Kidney tubule cell (primary cell): ENCODE data around the gene FAM47C.
A peak's percentile ranks its signal among the peaks of the same experiment; 100 is the strongest.
"Not testable (repeated sequence)": the region's sequence is repeated elsewhere in the genome, so short reads cannot be mapped to it uniquely, and the experiment has no call there.

Experiments
- DNase-seq: peaks from one replicate; pipeline ENCODE4 v3.0.0-alpha.2; 2018; ENCODE audit warnings: low spot score

The FAM47C gene

DNA sequence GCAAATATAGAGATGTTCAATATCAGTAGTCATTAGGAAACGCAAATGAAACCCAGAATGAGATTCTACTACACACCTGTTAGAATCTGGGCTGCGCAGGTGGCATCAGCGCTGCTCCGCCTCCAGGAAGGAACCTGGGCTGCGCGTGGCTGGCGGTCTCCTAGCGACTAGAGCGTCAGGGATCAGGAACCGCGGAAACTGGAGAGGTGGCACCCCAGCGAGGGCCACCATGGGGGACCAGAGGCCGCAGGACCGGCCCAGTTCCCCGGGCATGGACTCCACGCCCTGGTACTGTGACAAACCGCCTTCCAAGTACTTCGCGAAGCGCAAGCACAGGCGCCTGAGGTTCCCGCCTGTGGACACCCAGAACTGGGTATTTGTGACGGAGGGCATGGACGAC, at the start of gene FAM47C:
TSS of gene FAM47C (plus strand) at position 185 of the 400 bp plus-strand sequence. CDS start at position 230, 45 bp downstream.
- not testable (repeated sequence) for DNase-seq

DNA sequence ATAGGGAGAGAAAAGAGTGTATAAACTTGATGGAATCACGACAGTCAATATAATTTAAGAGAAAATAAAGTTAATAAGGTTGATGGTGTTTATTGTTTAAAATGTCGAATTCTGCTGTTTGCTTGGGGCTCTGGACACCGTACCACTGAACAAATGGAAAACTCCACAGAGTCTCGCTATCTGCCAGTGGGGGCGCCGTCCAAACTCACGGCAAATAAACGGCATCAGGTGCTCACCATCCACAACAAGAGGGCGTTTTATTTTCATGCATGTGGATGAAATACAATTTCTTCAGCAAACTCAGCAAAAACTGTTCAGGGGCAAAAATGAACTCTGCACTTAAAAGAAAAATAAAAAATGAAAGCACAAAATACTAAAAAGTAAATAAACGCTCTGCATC, 46.6 kb upstream of the FAM47C start:
- DNase-seq = peak; percentile 31

DNA sequence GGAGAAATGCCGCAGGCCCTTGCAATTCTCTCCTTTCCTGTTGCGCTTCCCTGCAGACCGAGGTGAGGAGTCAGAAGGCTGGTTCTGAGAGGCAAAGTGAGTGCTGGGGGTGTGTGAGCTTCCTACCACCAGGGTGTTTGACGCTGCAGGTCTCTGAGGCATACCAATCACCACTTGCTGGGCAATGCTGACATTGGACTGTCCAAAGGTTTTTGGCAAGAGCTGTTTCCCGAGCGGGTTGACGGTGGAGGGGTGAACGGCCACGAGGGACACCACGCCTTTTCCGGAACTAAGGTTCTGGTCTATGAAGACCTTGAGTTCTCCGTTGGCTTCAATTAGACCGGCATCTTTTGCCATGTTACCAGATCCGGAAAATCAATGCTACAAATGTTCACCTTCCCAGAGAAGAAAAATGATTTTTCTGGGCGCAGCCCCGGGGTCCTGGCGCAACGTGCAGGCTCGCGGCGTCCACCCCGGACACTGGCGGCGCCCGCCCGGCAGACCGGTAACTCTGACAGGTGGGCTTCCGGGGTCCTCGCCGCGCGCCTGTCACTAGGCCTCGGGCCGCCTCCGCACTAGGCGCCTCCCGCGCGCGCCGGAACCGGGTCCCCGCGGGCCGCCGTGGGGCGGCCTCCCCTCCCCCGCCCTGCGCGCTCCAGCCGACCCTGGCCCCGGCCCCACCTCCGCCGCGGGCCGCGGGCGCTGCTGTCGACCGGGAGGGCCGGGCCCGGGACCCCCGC, 44.9 kb upstream of the FAM47C start:
- DNase-seq = peak; percentile 30

DNA sequence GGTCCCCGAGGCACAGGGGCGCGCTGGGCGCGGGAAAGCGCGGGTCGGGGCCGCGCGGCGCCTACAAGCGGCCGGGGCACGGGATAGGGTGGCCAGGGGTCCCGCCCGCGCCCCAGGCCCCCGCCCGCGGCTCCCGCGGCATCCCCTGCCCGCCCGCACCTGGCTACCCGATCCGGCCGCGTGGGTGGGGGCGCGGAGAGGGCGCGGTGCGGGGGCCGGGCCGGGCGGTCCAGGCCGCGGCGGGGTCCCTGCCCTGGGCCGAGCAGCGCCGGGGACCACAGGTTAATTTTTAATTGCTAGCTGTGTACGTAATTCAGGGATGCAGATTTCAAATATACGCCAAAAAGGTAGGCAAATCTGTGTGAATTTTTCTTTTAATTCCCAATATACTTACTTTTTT, 44.3 kb upstream of the FAM47C start:
- DNase-seq = no peak

DNA sequence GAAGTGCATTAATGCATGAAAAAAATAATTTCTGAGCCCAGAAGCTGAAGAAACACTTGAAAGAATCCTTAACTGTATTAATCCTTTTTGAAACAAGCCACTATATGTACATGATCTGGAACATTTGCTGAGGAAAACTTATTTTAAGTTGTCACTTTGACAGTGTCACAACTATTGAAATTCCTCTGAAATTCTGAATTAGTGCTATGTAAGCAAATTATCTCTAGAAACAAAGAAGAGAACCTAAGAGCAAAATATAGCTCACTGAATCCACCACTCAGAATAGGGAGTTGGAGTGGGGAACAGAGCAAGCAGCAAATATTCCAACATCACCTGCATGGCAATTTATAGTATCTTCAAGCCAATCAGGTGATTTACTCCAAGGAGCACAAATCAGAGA, 34.6 kb upstream of the FAM47C start:
- DNase-seq = no peak

DNA sequence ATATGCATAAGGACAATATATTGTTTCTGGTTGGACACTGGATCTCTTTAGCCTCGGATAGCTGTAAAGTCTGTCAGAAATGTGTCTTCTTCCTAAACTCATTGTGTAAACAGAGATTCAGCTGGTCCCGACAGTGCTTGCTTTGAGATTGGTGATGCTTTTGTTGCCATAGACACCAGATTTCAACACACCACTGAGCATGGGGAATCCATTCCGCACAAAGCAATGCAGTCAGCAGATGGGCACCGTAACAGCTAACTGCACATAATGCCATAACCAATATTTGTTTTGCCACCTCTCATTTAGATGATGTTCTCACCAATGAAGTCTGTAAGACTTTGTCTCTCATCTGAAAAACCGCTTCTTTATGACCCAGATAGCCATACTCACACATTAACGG, 33.3 kb upstream of the FAM47C start:
- peak; percentile 39 for DNase-seq

DNA sequence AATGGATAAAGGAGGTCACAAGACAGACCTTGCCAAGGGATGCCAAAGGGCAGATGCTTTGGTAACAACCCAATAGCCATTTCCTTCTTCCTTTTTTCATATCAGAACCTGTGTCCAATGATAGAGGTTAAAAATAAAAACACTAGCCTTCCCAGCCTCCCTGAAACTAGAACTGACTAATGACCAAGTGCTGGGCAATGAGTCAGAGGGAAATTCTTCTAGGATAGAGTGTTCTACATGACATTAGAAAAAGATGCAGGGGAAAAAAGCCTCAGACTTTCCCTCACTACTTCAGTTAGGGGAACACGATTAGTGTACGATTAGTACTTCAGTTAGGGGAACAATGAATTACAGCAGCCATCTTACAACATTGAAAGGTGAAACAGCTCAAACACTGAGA, 29.3 kb upstream of the FAM47C start:
- peak; percentile 82 for DNase-seq

DNA sequence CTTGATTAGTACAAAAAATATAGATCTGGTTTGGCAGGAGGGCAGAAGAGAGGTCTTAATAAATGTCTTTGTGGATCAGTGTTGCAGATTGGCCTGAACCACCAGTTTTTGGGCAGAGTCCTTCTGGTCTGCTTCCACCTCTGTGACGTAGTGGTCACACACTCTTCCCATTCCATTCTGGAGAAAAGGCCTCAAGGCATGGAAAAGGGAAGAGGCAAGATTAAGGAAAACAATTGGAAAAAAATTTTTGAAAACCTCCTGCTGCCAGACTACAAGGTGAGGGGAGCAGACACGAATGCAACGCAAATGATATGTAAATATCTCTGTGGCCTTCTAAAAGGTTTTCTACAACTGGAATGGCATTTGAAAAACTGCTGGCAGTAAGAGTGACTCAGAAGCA, 24.3 kb upstream of the FAM47C start:
- no peak for DNase-seq

DNA sequence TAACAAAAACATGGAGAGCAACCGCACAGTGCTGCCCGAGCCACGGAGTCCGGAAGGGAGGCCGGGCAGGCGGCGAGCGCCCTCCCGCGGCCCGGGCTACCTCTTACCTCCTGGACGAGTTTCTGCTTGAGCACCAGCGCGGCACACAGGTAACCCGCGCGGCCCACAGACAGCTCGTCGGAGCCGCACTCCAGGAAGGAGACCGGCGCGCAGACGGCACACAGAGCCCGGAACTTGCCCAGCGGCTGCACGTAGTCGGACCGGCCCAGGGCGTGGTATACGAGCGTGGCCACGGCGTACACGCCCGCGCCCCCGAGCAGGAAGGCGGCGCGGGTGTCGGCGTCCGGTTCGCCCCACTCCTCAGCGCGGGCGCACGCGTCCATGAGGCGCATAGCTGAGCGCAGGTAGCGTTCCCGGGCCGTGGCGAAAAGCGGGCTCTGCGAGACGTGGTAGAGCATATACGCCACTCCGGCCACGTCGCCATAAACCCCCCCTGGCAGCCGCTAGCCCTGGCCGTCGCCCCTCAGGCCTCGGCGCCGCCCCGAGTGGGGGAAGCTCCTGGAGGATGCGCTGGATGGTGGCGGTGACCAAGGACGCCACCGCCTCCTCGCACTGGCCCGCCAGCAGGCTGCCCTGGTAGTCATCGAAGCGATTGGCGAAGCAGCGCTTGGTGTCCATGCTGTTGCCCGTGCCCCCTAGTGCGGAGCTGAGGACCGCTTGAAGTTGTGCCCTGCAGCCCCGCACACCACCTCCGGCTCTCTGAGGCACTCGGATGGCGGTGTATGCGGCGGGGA, 22.6 kb upstream of the FAM47C start:
- DNase-seq = peak; percentile 54

DNA sequence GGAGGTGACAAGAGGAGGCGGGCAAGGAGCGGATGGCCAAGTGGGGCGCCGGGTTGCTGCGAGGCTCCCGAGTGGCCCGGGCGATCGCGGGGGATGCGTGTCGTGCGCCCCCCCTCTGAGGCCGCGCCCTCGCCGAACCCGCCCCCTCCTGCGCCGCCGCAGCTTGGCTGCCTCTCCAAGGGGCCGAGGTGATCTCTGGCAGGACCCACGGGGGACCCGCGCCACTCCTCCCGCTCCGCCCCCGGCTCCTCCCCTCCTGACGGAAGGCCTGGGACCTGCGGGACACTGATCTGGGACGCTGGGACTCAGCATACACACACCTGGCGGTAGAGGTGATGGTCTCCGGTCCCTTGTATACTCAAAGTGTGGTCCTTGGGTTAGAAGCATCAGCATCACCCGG, 21.9 kb upstream of the FAM47C start:
- DNase-seq = no peak

DNA sequence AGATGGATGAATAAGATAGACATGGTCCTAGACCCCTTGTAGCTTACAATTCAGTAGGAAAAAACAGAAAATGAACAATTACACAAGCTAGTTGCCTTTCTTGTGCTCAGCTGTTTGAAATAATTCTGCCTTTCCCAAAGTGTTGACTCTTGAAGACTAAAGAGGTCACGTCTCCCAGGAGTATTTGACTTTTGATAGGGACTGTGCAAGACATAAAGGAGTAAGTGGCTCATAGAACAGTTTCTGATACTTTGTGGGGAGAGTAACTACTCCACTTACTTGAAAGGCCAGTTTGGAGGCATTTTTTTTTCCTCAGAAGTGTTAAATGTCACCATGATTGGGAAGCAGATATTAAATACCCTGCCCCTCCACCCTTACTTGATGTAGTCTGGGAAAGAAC, 21.0 kb upstream of the FAM47C start:
- not testable (repeated sequence) for DNase-seq

DNA sequence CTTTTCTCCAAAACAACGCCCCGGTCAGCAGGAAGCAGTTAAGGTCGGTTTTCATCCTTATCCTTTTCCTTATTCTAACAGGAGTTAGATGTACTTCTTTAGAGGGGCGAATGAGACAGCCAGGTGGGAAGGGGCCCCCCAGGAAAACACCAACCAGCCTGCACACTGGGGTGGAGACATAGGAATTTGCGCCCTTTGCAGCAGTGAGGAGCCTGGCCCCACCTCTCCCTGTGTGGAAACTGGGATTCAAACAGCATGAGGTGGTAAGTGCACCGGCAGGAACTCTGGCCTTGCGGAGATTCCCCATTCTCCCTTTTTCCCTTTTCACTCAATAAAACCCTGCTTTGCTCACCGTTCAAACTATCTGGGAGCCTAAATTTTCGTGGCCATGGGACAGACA, 8.0 kb upstream of the FAM47C start:
- no peak for DNase-seq

DNA sequence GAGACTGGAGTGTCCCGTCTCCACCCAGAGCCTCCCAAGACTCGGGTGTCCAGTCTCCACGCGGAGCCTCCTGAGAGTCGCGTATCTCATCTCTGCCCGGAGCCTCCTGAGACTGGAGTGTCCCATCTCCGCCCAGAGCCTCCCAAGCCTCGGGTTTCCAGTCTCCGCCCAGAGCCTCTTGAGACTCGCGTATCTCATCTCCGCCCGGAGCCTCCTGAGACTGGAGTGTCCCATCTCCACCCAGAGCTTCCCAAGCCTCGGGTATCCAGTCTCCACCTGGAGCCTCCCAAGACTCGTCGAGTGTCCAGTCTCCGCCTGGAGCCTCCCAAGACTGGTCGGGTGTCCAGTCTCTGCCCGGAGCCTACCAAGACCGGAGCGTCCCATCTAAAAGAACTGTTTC, 2.3 kb downstream of the FAM47C start:
- DNase-seq = no peak

DNA sequence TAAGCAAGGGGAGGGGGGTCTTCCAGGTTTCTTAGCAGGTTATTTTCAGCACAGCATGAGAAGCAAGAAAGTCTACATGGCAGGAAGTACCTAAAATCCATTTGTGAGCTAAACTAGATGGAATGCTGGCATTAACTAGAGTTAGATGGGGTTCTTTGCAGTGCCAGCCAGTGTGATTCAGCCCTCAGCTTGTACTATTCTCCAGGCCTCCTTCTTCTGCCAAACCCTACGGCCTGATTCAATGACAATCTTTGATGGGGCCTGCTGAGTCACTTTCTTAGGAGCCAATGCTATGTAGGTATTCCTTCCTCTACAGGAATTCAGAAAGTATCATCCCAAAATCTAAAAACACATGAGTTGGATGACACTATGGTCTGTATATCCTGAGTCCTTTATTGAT, 26.1 kb downstream of the FAM47C start:
- peak; percentile 57 for DNase-seq

DNA sequence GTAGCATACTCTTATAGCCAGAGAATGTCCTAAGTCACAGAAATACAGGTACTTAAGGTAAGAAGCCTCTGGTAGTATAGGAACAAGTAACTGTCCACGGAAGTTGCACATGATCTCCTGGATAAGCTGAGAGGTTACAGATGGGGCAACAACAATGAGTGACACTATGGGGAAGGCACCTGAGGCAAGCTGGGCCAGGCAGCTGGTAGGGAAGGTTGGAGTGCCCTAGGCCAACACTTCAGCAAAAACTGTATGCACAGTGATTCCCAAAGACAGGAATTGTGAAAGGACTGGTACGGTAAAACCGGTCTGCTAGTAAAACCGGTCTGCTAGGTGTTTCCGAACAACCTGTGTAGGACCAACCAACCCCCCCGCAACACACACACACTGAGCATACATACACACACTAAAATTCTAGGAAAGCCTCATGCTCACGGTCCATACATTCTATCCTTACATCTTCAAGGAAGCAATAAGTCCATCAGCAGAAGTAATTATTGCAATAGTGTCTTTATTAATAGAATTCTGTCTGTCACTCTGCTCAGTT, 28.6 kb downstream of the FAM47C start:
- DNase-seq = not testable (repeated sequence)

DNA sequence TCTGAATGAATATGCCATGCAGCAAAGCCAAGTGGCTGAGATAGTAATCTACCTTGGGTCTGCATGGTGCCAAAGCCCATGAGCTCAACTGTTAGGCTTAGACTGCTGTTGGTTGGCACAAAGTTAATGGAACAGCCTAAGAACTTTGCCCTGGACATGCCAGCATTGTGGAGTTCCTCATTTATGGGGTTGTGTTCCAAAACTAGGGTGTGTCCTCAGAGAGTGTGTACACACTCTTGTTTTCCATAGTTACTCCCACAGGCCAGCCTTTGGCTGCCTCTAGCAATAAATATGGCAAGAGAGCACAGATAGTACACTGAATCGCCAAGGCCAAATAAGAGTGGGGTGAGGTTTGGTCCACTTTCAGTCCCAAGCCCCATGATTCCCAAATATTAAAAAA, 30.6 kb downstream of the FAM47C start:
- not testable (repeated sequence) for DNase-seq

DNA sequence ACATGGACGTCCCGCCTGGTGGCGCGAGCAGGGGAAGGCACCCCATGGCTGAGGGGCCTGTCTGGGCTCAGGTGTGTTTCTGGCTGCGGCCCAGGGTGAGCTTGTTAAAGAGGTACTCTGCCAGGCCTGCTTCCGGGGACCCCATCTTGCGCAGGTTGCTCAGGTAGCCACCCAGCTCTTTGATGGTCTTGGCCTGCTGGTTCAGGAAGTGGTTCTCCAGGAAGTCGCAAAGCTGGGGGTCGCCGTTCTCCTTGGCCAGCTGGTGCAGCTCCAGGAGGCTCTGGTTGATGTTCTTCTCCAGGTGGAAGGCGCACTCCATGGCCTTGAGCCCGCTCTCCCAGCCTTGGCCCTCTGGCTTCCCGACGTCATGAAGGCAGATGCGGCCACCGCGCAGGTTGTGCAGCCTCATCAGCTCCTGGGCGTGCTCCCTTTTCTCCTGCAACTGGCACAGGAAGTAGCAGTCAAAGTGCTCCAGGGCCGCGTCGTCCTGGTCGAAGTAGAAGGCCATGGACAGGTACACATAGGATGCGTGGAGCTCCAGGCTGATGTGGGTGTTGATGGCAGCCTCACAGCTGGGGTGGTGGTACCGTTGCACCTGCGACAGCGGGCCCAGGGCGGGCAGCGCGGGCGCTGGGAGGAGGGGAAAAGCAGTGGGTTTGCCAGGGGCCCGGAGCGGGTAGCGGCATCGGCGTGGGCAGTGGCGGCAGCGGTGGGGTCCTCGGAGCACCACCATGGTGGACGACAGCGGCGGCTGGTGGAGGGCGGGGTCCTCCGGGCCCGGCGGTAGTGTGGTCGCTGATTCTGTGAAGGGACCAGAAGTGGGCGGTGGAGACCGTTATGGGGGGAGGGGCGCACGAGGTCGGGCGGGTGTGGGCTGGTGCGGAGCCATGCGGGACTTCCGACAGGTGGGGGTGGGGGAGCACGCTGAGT, 35.1 kb downstream of the FAM47C start:
- DNase-seq = not testable (repeated sequence)

DNA sequence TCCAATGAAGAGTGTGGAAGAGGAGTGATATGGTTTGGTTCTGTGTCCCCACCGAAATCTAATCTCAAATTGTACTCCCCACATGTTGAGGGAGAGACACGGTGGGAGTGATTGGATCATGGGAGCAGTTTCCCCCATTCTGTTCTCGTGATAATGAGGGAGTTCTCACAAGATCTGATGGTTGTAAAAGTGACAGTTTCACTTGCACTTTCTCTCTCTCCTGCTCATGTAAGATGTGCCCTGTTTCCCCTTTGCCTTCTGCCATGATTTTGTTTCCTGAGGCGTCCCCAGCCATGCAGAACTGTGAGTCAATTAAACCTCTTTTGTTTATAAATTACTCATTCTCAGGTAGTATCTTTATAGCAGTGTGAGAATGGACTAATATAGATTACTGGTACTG, 39.6 kb downstream of the FAM47C start:
- peak; percentile 1 for DNase-seq

DNA sequence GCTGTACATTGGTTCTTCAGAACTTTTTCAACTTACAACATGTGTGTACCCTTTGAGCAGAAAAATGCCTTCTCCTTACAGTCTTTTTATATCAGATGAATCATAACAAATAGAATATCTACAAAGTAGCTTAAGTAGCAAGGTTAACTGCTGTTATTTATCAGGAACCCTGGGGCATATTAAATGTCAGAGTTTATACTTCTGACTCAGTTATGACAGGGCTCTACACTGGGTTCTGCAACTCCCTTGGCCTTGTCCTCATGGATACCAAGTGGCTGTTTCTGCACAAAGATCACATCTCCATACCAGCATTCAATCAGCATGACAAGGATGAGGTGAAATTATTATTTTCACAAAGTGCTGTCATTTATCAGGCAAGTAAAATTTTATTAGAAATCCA, 49.4 kb downstream of the FAM47C start:
- DNase-seq = not testable (repeated sequence)

DNA sequence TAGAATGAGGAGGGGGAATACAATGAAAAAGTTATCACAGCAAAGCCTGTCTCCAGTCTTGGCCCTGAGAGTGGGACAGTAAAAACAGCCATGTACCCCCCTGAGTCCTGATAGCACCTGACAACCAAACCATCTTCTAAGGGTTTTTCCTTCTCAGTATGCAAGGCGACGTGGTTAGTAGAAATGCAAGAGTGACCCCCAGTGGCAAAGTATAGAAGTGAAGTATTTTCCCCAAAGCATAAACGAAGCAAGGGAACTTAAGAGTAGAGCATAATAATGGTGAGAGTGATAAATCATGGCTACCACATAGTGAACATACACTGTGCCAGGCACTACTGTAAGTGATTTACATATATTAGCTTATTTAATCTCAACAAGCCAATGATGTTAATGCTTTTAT, 52.8 kb downstream of the FAM47C start:
- DNase-seq = peak; percentile 68
